Activated naive CD8-positive, alpha-beta T cell treated with anti-CD3 and anti-CD28 coated beads, Interleukin-2, amount 50 U/mL, for 16 hours (primary cell): ENCODE measurements around the gene INTS6L.
"Not testable (repeated sequence)": the region's sequence is repeated elsewhere in the genome, so short reads cannot be mapped to it uniquely, and the experiment has no call there.

ENCODE experiments used
- DNase-seq: peaks from one replicate; pipeline ENCODE4 v3.0.0-alpha.2; 2020; ENCODE audit warnings: low read depth, low spot score

Gene INTS6L

DNA sequence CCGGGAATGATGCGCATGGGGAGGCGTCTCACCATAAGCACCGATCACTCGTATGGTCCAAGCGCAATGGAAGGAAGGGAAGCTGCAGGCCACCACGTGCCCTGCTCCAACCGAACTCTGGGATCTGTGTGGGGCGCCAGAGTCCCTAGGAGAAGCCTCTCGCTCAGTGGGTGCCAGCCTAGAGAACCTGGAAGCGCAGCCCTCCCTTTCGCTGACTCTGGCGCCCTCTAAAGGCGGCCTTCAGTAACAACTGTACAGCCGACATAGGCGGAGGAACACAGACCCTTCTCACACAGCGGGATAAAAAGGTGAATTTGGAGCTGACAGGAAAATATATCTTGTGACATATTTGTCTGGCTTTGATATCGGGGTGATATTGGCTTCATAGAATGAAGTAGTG, 76.0 kb downstream of the INTS6L start:
- DNase-seq = no peak

DNA sequence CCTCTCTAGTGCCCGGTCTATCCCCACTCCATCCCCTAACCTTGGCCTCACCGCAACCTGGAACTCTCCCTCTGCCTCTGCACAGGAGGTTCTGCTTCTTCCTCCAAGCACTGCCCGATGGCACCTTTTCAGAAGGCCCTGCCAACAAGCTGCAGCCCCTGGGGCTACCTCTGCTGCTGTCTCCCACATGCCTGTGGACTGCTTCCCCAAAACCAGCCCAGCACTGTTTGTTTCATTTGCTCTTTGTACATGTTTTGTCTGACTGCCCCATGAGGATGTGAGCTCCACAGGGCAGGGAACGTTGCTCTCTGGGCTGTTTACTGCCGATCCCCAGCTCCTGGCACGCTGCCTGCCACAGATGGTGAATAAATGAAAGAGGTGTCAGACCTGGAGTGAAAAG, 85.4 kb downstream of the INTS6L start:
- no peak for DNase-seq

DNA sequence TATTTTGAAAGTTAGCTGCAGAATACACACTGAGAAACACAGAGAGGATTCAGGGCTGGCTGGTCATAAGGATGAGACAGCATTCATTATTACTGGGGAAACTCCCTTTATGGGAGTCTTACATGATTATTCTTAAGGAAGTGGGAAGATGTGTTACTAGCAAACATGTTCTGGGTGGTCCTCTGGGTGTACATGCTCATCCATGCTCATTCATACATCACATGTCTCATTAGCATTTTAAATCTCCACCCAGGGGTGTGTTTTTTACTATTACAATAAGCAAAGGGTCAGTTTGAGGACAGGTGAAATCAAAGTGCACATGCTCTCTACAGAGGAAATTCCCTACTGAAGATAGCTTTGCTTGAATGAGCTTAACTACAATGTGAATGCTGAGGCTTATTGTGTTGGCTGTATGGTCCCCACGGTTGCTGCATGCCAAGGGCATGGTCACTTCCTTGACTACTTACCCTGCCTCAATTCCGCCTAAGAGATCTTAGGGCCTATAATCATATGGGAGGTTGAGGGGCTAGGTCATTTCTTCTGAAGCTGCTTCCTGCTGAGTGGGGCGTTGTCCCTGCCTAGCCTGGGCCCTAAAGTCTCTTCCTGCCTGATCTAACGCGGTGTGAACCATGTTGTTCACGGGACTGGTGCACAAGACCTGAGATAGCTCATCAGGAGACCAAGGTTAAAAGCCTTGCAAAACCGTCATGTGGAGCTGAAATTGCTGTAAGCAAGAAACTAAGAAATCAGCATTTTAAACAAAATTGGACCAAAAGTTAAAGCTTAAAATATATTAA, 104.1 kb downstream of the INTS6L start:
- not testable (repeated sequence) for DNase-seq

DNA sequence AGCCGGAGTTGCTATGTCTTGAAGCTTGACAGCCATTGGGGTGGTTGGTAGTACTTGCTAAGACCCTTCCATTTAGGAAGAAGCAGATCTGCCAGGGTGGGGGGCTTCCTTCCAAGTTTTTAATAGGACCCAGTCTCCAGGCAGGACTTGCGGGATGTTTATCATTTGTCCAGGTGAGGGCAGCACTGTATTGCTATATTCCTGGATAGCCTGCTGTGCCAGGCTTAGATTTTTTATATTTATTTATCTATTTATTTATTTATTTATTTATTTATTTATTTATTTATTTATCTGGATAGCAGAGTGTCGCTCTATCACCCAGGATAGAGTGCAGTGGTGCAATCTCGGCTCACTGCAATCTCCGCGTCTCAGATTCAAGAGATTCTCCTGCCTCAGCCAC, 105.5 kb downstream of the INTS6L start:
- DNase-seq = no peak

DNA sequence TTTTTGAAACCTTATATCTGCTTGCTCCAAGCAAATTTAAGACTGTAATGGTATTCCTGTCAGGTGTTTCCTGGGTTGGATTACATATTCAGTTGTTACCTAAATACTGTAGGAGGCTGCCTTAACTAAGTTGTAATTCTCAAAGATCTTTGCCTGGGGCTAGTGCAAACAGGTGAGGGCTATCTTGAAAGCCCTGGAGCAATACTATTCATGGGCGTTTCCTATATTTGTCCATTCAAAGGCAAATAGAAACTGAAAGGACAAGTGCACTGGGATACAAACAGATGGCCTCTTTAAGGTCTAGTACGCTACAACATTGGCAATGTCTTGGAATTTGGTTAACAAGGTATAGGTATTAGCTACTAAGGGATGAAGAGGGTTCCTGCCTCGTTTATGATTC, 108.9 kb downstream of the INTS6L start:
- no peak for DNase-seq
